H1 (cell line): ENCODE results near the gene KLF13. TPM values are rescaled to one million over a fixed set of nuclear protein-coding genes. Genes with fewer than 3 reads are reported as not detected.

Experiments used
- BRCA1 ChIP-seq: IDR thresholded peaks from 2 replicates; pipeline ENCODE4 v1.6.1; 2012; ENCODE audit warnings: low read depth, low read length, improper control_type of control experiment
- CEBPB ChIP-seq: IDR thresholded peaks from 2 replicates; pipeline ENCODE4 v1.6.1; 2012; ENCODE audit warnings: low read depth, low read length
- CHD2 ChIP-seq: IDR thresholded peaks from 2 replicates; pipeline ENCODE4 v1.6.1; 2012; ENCODE audit warnings: low read length, improper control_type of control experiment
- CHD7 ChIP-seq: fragments of 300-600 bp; sonication (generic); IDR thresholded peaks from 2 replicates; pipeline ENCODE4 v1.7.1; 2012; ENCODE audit warnings: low read length, moderate library complexity, mild to moderate bottlenecking, inconsistent platforms; ENCODE audit not compliant: insufficient replicate concordance
- RAD21 ChIP-seq, 2 experiments: IDR thresholded peaks in 1 of 2; conservative IDR thresholded peaks in 1 of 2; 2 replicates each; pipeline ENCODE4 v1.6.1; 2011; ENCODE audit warnings: low read depth in 2 of 2, low read length in 2 of 2, improper control_type of control experiment in 1 of 2, inconsistent platforms in 1 of 2, mild to moderate bottlenecking in 1 of 2, moderate library complexity in 1 of 2
- SIN3A ChIP-seq, 2 experiments: IDR thresholded peaks in 1 of 2; conservative IDR thresholded peaks in 1 of 2; 2 replicates each; pipeline ENCODE4 v1.6.1; 2011 to 2012; ENCODE audit warnings: low read length in 2 of 2, improper control_type of control experiment in 1 of 2, low read depth in 1 of 2, mild to moderate bottlenecking in 1 of 2
- polyA plus RNA-seq, 7 experiments: library from polyadenylated mRNA; depleted of rRNA in 3 of 7; stranded (reverse) in 5 of 7; unstranded in 2 of 7; fragments of >200 nt in 5 of 7; fragments of 200-250 nt in 2 of 7; gene quantifications; 1 replicate in 5 of 7; 2 replicates in 1 of 7; 4 replicates in 1 of 7; pipeline versions ENCODE4 v1.2.1 to v1.2.3, GENCODE V29; 2011 to 2013; ENCODE audit warnings: missing spikeins in 2 of 7, mixed read lengths in 2 of 7
- total RNA-seq: library from RNA; stranded (reverse); fragmentation: NEBNext Ultra II Directional; extraction: Animal tissue kit (Norgen Biotek cat#: 25700); gene quantifications from 2 replicates; pipeline ENCODE4 v1.2.1, GENCODE V29; 2021

KLF13 gene
- total and polyA plus RNA-seq, 2 of the 8 experiments (the other 6 are each of a cell fraction or from before 2014, with no cell fraction given) = 18.3 to 33.4 TPM

- TF ChIP-seq CHD7 = no peak
- TF ChIP-seq BRCA1 = no peak
- no peak for TF ChIP-seq CEBPB
- TF ChIP-seq CHD2 = no peak
- TF ChIP-seq SIN3A (conservative IDR thresholded peaks at IDR 0.05 in 1 of 2, IDR thresholded peaks at IDR 0.05 in 1 of 2; ENCODE audit: low read depth in 1 of 2, low read length in 2 of 2) = no peak
- TF ChIP-seq RAD21 (IDR thresholded peaks at IDR 0.05 in 1 of 2, conservative IDR thresholded peaks at IDR 0.05 in 1 of 2; ENCODE audit: low read depth in 2 of 2, low read length in 2 of 2) = no peak
These were observed 14.0 kb downstream of the KLF13 start (continued) for GRCh38 chr15:31340592-31340991.
